CD4-positive, CD25-positive, alpha-beta regulatory T cell (primary cell): ENCODE data around the gene OR11H12. TPM values are rescaled to one million over a fixed set of nuclear protein-coding genes. Genes with fewer than 3 reads are reported as not detected.
A peak's percentile ranks its signal among the peaks of the same experiment; 100 is the strongest.
"Not testable (repeated sequence)": the region's sequence is repeated elsewhere in the genome, so short reads cannot be mapped to it uniquely, and the experiment has no call there.

Experiments
- ATAC-seq, 2 donors: fragments of 150-1000 bp; cut with Tn5 transposase; one replicate each; pipeline ENCODE4 v1.10.0; 2021; ENCODE audit warnings: low read depth in 2 of 2, moderate number of reproducible peaks in 2 of 2, moderate library complexity in 1 of 2
- DNase-seq, 3 donors: peaks; one replicate each; pipeline versions ENCODE4 v3.0.0 to v3.0.0-alpha.2; 2012 to 2022; ENCODE audit warnings: mixed read lengths in 1 of 3
- H3K27ac ChIP-seq: one replicate; pipeline ENCODE4 v1.7.0; 2013; ENCODE audit warnings: mild to moderate bottlenecking, low read length; ENCODE audit not compliant: insufficient read depth, poor library complexity, severe bottlenecking
- H3K27me3 ChIP-seq: one replicate; pipeline ENCODE4 v1.7.0; 2013; ENCODE audit warnings: low read length; ENCODE audit not compliant: control insufficient read depth, insufficient read depth
- H3K36me3 ChIP-seq: one replicate; pipeline ENCODE4 v1.7.0; 2013; ENCODE audit warnings: mild to moderate bottlenecking, low read length, moderate library complexity; ENCODE audit not compliant: control insufficient read depth, insufficient read depth
- H3K4me1 ChIP-seq: 2 replicates; pipeline ENCODE4 v1.7.0; 2013; ENCODE audit warnings: mild to moderate bottlenecking, low read length; ENCODE audit not compliant: insufficient read depth, control insufficient read depth, poor library complexity, severe bottlenecking
- H3K4me3 ChIP-seq: one replicate; pipeline ENCODE4 v1.7.0; 2013; ENCODE audit warnings: low read depth, mild to moderate bottlenecking, low read length, moderate library complexity
- H3K9me3 ChIP-seq, 2 experiments: 1 replicate in 1 of 2; 2 replicates in 1 of 2; pipeline ENCODE4 v1.7.0; 2013; ENCODE audit warnings: low read length in 2 of 2, mild to moderate bottlenecking in 1 of 2, moderate library complexity in 1 of 2; ENCODE audit not compliant: control insufficient read depth in 2 of 2
- H3K27ac Mint-ChIP-seq, 3 donors: one replicate each; pipeline ENCODE4 v1.8.0; 2020 to 2022; ENCODE audit warnings: mild to moderate bottlenecking in 3 of 3, mixed read lengths in 3 of 3, moderate library complexity in 2 of 3
- H3K27me3 Mint-ChIP-seq: one replicate; pipeline ENCODE4 v1.8.0; 2022; ENCODE audit warnings: mild to moderate bottlenecking, mixed read lengths
- H3K36me3 Mint-ChIP-seq: one replicate; pipeline ENCODE4 v1.8.0; 2020; ENCODE audit warnings: mixed read lengths
- H3K4me1 Mint-ChIP-seq, 4 donors: one replicate each; pipeline ENCODE4 v1.8.0; 2020 to 2022; ENCODE audit warnings: mixed read lengths in 4 of 4, mild to moderate bottlenecking in 1 of 4
- H3K4me3 Mint-ChIP-seq, 4 donors: one replicate each; pipeline ENCODE4 v1.8.0; 2020 to 2022; ENCODE audit warnings: mild to moderate bottlenecking in 4 of 4, mixed read lengths in 4 of 4, moderate library complexity in 3 of 4
- H3K9me3 Mint-ChIP-seq, 7 donors: one replicate each; pipeline ENCODE4 v1.8.0; 2020 to 2022; ENCODE audit warnings: mixed read lengths in 7 of 7, mild to moderate bottlenecking in 3 of 7, moderate library complexity in 2 of 7
- polyA plus RNA-seq, 4 donors: library from polyadenylated mRNA; unstranded; fragments of 300-500 nt; fragmentation: Illumina TruSeq; gene quantifications; one replicate each; pipeline ENCODE4 v1.2.3, GENCODE V29; 2021
- total RNA-seq: library from RNA; stranded (reverse); gene quantifications from one replicate; pipeline ENCODE4 v1.2.3, GENCODE V29; 2022

OR11H12 gene, protein sequence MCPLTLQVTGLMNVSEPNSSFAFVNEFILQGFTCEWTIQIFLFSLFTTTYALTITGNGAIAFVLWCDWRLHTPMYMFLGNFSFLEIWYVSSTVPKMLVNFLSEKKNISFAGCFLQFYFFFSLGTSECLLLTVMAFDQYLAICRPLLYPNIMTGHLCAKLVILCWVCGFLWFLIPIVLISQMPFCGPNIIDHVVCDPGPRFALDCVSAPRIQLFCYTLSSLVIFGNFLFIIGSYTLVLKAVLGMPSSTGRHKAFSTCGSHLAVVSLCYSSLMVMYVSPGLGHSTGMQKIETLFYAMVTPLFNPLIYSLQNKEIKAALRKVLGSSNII
- not detected for total RNA-seq
- polyA plus RNA-seq: not detected

DNA sequence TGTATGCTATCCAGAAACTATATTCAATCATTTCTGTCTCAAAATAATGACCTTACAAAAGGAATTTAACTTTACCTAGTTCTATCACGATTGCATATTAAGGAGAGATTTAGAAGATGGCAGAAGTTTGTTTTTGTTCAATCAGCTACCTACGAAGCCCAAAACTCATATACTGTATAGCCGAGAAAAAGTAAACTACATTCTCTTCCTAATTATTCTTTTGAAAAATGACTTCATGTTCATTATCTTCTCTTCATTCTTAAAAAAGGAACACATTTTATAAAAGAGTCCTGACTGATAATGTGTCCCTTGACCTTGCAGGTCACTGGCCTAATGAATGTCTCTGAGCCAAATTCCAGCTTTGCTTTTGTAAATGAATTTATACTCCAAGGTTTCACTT is at the start of gene OR11H12:
Gene OR11H12, plus strand, starts transcription at position 301 of the 400 bp plus-strand sequence. Its CDS starts 0 bp downstream, at position 301.
- not testable (repeated sequence) for H3K27me3 ChIP-seq, H3K4me3 ChIP-seq, H3K9me3 ChIP-seq, DNase-seq, H3K36me3 Mint-ChIP-seq, H3K4me1 Mint-ChIP-seq, ATAC-seq, H3K27ac Mint-ChIP-seq, H3K27me3 Mint-ChIP-seq, H3K27ac ChIP-seq, H3K9me3 Mint-ChIP-seq, H3K4me1 ChIP-seq, H3K36me3 ChIP-seq, H3K4me3 Mint-ChIP-seq

DNA sequence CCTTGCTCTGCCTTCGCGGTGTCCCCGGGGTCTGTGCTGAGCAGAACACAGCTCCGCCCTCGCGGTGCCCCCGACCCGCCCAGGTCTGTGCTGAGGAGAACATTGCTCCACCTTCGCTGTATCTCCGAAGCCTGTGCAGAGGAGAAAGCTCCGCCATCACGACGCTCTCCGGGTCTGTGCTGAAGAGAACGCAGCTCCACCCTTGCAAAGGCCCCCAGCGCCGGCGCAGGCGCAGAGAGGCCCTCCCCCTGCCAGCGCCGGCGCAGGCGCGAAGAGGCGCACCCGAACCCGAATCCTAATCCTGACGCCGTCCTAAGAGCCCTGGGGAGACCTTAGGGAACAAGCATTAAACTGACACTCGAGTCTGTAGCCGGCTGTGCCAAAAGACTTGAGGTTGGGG is 18.0 kb upstream of the OR11H12 start:
- not testable (repeated sequence) for H3K9me3 ChIP-seq, H3K36me3 ChIP-seq, H3K27me3 ChIP-seq, H3K4me1 Mint-ChIP-seq, H3K27ac Mint-ChIP-seq, H3K27me3 Mint-ChIP-seq, DNase-seq, ATAC-seq, H3K4me1 ChIP-seq, H3K4me3 Mint-ChIP-seq, H3K27ac ChIP-seq, H3K9me3 Mint-ChIP-seq, H3K36me3 Mint-ChIP-seq, H3K4me3 ChIP-seq

DNA sequence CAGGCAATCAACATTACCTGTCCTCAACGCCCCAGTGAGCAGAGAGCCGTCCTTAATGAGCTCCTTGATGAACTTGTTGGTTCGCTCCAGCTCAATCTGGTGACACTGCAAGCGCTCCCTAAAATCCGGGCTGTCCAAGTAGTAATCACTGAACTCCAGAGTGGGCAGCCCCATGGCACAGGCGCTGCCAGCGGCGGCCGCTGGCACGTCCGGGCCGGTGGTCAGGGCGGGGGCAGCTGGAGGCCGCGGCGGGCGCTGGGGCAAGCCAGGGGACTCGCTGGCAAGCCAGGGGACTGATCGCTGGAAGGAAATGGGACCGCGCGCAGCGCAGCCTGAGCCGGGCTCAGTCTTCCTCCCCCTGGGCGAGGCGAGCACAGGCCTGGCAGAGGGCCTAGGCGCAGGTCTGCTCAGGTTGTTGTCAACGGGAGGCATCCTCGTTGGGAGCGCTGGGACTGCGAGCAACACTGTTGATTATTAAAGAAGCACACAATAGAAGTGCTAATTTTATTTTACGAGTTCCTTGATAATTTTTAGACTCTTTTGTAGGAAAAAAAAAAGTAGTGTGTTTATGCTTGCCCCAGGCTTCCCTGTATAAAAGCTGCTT is 25.8 kb downstream of the OR11H12 start:
- DNase-seq, H3K9me3 Mint-ChIP-seq, ATAC-seq, H3K36me3 ChIP-seq, H3K9me3 ChIP-seq, H3K4me1 ChIP-seq, H3K27ac ChIP-seq, H3K27me3 ChIP-seq, H3K4me3 ChIP-seq, H3K4me1 Mint-ChIP-seq, H3K36me3 Mint-ChIP-seq, H3K27ac Mint-ChIP-seq, H3K27me3 Mint-ChIP-seq, H3K4me3 Mint-ChIP-seq: not testable (repeated sequence)

DNA sequence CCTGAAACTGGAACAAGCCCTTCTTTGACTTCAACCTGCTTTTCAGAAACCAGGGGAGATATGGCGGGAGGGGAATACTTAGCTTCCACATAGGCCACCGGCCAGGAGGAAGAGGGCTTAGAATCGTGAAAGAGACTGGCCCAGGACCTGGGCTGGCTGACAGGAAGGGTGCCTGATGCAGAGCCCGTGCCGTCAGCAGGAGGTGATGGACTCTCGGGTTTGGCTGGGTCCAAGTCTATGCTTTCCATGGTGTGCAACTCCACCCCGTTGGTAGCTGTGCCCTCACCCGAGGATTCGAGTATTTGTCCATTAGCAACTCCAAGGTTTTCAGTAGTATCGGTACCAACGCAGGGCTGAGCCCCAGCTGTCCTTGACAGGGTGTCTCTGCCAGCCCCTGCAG is 35.1 kb downstream of the OR11H12 start:
- not testable (repeated sequence) for H3K27ac Mint-ChIP-seq, H3K4me3 Mint-ChIP-seq, H3K27me3 ChIP-seq, DNase-seq, H3K4me1 Mint-ChIP-seq, H3K4me3 ChIP-seq, H3K36me3 Mint-ChIP-seq, H3K9me3 Mint-ChIP-seq, H3K9me3 ChIP-seq, H3K4me1 ChIP-seq, H3K27ac ChIP-seq, H3K27me3 Mint-ChIP-seq, H3K36me3 ChIP-seq
- peak in 1 of 2 donors; percentile 14 for ATAC-seq

DNA sequence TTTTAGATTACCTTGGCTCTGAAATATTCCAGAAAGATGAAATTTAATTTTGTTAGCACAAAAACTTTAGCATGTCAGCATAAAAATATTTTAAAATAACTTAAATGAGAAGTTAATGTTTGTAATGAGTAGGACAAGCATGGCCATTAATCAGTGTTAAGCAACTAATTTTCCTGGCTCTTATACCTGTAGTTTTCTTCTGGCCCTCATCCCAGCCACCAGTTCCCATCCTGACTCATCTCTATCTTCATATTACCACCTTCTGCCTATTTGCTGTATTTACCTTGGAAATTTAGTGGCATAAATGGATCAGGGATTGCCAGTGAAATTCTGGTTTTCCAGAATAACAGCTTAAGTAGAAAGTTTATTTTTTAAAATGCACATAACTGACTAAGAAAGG is 37.1 kb downstream of the OR11H12 start:
- not testable (repeated sequence) for H3K27me3 ChIP-seq, H3K27ac ChIP-seq, H3K9me3 ChIP-seq, ATAC-seq, H3K36me3 Mint-ChIP-seq, H3K4me3 ChIP-seq, H3K27me3 Mint-ChIP-seq, H3K4me1 Mint-ChIP-seq, DNase-seq, H3K4me1 ChIP-seq, H3K4me3 Mint-ChIP-seq, H3K9me3 Mint-ChIP-seq, H3K36me3 ChIP-seq, H3K27ac Mint-ChIP-seq

DNA sequence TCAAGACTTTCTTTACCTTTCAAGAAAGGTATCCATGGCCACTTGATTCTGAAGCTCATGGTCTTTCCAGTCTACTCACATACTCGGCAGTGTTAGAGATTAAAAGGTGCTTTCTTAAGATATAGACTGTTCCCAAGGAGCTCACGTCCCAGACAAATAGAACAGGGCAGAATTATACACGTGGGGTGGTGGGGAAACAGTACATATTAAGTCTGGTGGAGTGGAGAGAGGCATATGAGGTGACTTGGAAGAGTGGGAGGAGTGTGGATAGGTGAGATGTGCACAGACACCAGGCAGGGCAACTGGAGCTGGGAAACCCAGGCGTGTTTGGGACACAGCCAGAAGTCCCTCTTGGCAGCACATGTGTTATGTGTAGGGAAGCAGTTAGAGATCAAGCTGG is 37.9 kb downstream of the OR11H12 start:
- not testable (repeated sequence) for DNase-seq, ATAC-seq, H3K4me3 ChIP-seq, H3K4me3 Mint-ChIP-seq, H3K27me3 ChIP-seq, H3K36me3 ChIP-seq, H3K27ac Mint-ChIP-seq, H3K9me3 ChIP-seq, H3K27ac ChIP-seq, H3K27me3 Mint-ChIP-seq, H3K4me1 ChIP-seq, H3K9me3 Mint-ChIP-seq, H3K36me3 Mint-ChIP-seq, H3K4me1 Mint-ChIP-seq

DNA sequence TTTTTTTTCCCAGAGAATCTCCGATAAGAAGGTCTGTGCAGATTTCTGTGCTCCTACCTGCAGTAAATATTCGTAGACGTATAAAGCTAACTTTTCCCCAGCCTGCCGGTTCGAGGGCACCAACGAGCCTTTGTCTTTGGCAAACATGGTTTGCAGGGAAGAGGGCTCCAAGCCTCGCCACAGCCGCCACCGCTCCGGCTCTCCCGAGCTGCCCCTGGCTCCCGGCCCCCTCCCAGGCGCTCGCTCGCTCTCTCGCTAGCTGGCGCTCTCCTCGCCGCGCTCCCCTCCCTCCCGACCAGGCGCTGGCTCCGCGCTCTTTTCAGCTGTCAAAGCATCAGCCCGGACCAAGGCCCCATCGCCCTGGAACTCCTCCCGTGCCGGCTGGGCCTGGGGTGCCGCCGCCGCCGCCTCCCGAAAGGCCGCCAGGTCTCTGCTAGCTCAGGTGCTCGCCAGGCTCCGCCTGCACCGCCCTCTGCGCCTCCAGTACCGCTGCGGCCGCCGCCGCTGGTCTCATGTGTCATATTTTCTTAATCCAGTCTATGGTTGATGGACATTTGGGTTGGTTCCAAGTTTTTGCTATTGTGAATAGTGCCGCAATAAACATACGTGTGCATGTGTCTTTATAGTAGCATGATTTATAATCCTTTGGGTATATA is 45.3 kb downstream of the OR11H12 start:
- not testable (repeated sequence) for DNase-seq, H3K4me1 Mint-ChIP-seq, H3K27me3 ChIP-seq, H3K9me3 ChIP-seq, H3K27me3 Mint-ChIP-seq, H3K36me3 Mint-ChIP-seq, H3K27ac Mint-ChIP-seq, H3K36me3 ChIP-seq, H3K4me1 ChIP-seq, H3K9me3 Mint-ChIP-seq, ATAC-seq, H3K4me3 Mint-ChIP-seq, H3K27ac ChIP-seq, H3K4me3 ChIP-seq
